ENCODE data around the gene REX1BD. TPM values are rescaled to one million over a fixed set of nuclear protein-coding genes. Genes with fewer than 3 reads are reported as not detected.

REX1BD gene
- total RNA-seq, 2 experiments from 2014 or later = 62.9 to 68.5 TPM

- CTCF ChIA-PET = interaction anchor here (0.7 to 5.0 kb wide), 5 partner anchors 7 to 37 kb away, joined by 3 to 26 read pairs (median 12); partner anchors contain the start of genes ELL, FKBP8 and REX1BD
- Mint-ChIP-seq H3K4me3 (peak overlapping the region; percentile 93), H3K4me1 (ENCODE audit: low read depth) (peaks cover 24% of the 10 kb centered on the region), H3K9me3 (no peaks in the 10 kb centered on the region), H3K27ac (peak overlapping the region; percentile 92), H3K36me3 (ENCODE audit: low read depth) (peaks cover 8% of the 10 kb centered on the region), H3K27me3 (ENCODE audit: low read depth) (no peaks in the 10 kb centered on the region)
- intact Hi-C loops (cut with micrococcal nuclease) = no loop called here
- peak; percentile 36 for DNase-seq
These were observed 30.4 kb upstream of the REX1BD start for GRCh38 chr19:18558202-18558555.

GRCh38 chr19:18558604-18559003 is 30.0 kb upstream of the REX1BD start:
- Mint-ChIP-seq H3K4me3 (peak overlapping the region; percentile 93), H3K27me3 (ENCODE audit: low read depth) (no peaks in the 10 kb centered on the region), H3K36me3 (ENCODE audit: low read depth) (peaks cover 8% of the 10 kb centered on the region), H3K9me3 (no peaks in the 10 kb centered on the region), H3K27ac (peak overlapping the region; percentile 92), H3K4me1 (ENCODE audit: low read depth) (peaks cover 24% of the 10 kb centered on the region)
- no peak for DNase-seq
- intact Hi-C loops (cut with micrococcal nuclease) = no loop called here
- CTCF ChIA-PET = interaction anchor here (2.3 to 5.0 kb wide), 3 partner anchors 15 to 38 kb away, joined by 12 to 26 read pairs (median 14); partner anchors contain the start of genes ELL, FKBP8 and REX1BD

- Mint-ChIP-seq H3K4me3 (peak overlapping the region; percentile 93), H3K27me3 (ENCODE audit: low read depth) (no peaks in the 10 kb centered on the region), H3K36me3 (ENCODE audit: low read depth) (peaks cover 15% of the 10 kb centered on the region), H3K4me1 (ENCODE audit: low read depth) (peaks cover 24% of the 10 kb centered on the region), H3K9me3 (no peaks in the 10 kb centered on the region), H3K27ac (peak overlapping the region; percentile 46)
- CTCF ChIA-PET = interaction anchor here (3.7 to 5.0 kb wide), 2 partner anchors 16 to 39 kb away, joined by 12 to 26 read pairs; partner anchors contain the start of genes ELL and FKBP8
- no peak for DNase-seq
- intact Hi-C loops (cut with micrococcal nuclease) = no loop called here
These were observed 28.9 kb upstream of the REX1BD start for GRCh38 chr19:18559685-18560084.

- H3K4me3 Mint-ChIP-seq = no peak overlapping the region
- peaks cover 24% of the 10 kb centered on the region for H3K4me1 Mint-ChIP-seq (ENCODE audit: low read depth)
- H3K27ac Mint-ChIP-seq = no peak overlapping the region
- no peaks in the 10 kb centered on the region for H3K9me3 Mint-ChIP-seq
- CTCF ChIA-PET = no interaction called here
- H3K27me3 Mint-ChIP-seq (ENCODE audit: low read depth) = no peaks in the 10 kb centered on the region
- no peak for DNase-seq
- intact Hi-C loops (cut with micrococcal nuclease) = no loop called here
- H3K36me3 Mint-ChIP-seq (ENCODE audit: low read depth) = peaks cover 20% of the 10 kb centered on the region
These were observed 26.5 kb upstream of the REX1BD start for GRCh38 chr19:18562086-18562485.

- H3K27ac Mint-ChIP-seq = no peak overlapping the region
- H3K4me3 Mint-ChIP-seq = no peak overlapping the region
- H3K4me1 Mint-ChIP-seq (ENCODE audit: low read depth) = peaks cover 3% of the 10 kb centered on the region
- H3K36me3 Mint-ChIP-seq (ENCODE audit: low read depth) = peaks cover 45% of the 10 kb centered on the region
- intact Hi-C loops (cut with micrococcal nuclease) = no loop called here
- CTCF ChIA-PET = no interaction called here
- no peak for DNase-seq
- H3K27me3 Mint-ChIP-seq (ENCODE audit: low read depth) = no peaks in the 10 kb centered on the region
- H3K9me3 Mint-ChIP-seq = no peaks in the 10 kb centered on the region
These were observed 21.6 kb upstream of the REX1BD start for GRCh38 chr19:18566953-18567352.

GRCh38 chr19:18568367-18568766 is 20.2 kb upstream of the REX1BD start:
- no peak for DNase-seq
- Mint-ChIP-seq H3K27ac (peak overlapping the region; percentile 18), H3K4me3 (no peak overlapping the region), H3K27me3 (ENCODE audit: low read depth) (no peaks in the 10 kb centered on the region), H3K36me3 (ENCODE audit: low read depth) (peaks cover 54% of the 10 kb centered on the region), H3K9me3 (no peaks in the 10 kb centered on the region), H3K4me1 (ENCODE audit: low read depth) (peaks cover 15% of the 10 kb centered on the region)
- intact Hi-C loops (cut with micrococcal nuclease) = no loop called here
- CTCF ChIA-PET = interaction anchor here (0.6 kb wide), 1 partner anchor 28 kb away, joined by 3 read pairs; no protein-coding TSS in a partner anchor

GRCh38 chr19:18571564-18572344 is 16.8 kb upstream of the REX1BD start, which contains the start of gene UBA52:
Gene UBA52 (plus strand): TSS chr19:18571857. CDS start chr19:18573301, 1,444 bp downstream.
- no peaks in the 10 kb centered on the region for H3K27me3 Mint-ChIP-seq (ENCODE audit: low read depth)
- H3K4me3 Mint-ChIP-seq = peak within 1 kb of the TSS; percentile 90
- H3K27ac Mint-ChIP-seq = peak within 1 kb of the TSS; percentile 93
- CTCF ChIA-PET = interaction anchor here (0.6 to 4.4 kb wide), 6 partner anchors 14 to 497 kb away, joined by 3 to 39 read pairs (median 3); partner anchors contain the start of genes ELL, REX1BD and SSBP4
- intact Hi-C loops (cut with micrococcal nuclease) = loop anchor here (1.0 to 5.0 kb wide), 9 partner anchors 14 to 886 kb away; partner anchors contain the start of genes COPE, DDX49, ELL and KXD1
- H3K36me3 Mint-ChIP-seq (ENCODE audit: low read depth) = peaks cover 65% of the 10 kb centered on the region
- H3K4me1 Mint-ChIP-seq (ENCODE audit: low read depth) = peaks cover 30% of the 10 kb centered on the region
- peak; percentile 99 for DNase-seq
- H3K9me3 Mint-ChIP-seq = no peaks in the 10 kb centered on the region

- Mint-ChIP-seq H3K27ac (no peak overlapping the region), H3K27me3 (ENCODE audit: low read depth) (no peaks in the 10 kb centered on the region), H3K4me3 (peak overlapping the region; percentile 19), H3K9me3 (no peaks in the 10 kb centered on the region), H3K4me1 (ENCODE audit: low read depth) (peaks cover 30% of the 10 kb centered on the region), H3K36me3 (ENCODE audit: low read depth) (peaks cover 49% of the 10 kb centered on the region)
- DNase-seq = no peak
- CTCF ChIA-PET = no interaction called here
- intact Hi-C loops (cut with micrococcal nuclease) = loop anchor here (5.0 kb wide), 3 partner anchors 97 to 883 kb away; partner anchors contain the start of gene UPF1
These were observed 13.8 kb upstream of the REX1BD start for GRCh38 chr19:18574691-18575291.

- Mint-ChIP-seq H3K27ac (no peak overlapping the region), H3K36me3 (ENCODE audit: low read depth) (peaks cover 47% of the 10 kb centered on the region), H3K4me3 (no peak overlapping the region), H3K4me1 (ENCODE audit: low read depth) (peaks cover 27% of the 10 kb centered on the region), H3K9me3 (no peaks in the 10 kb centered on the region), H3K27me3 (ENCODE audit: low read depth) (no peaks in the 10 kb centered on the region)
- CTCF ChIA-PET = interaction anchor here (0.8 to 2.4 kb wide), 3 partner anchors 12 to 57 kb away, joined by 3 to 14 read pairs (median 3); partner anchors contain the start of gene REX1BD
- no peak for DNase-seq
- intact Hi-C loops (cut with micrococcal nuclease) = no loop called here
These were observed 12.2 kb upstream of the REX1BD start for GRCh38 chr19:18576383-18576782.

GRCh38 chr19:18577365-18577914 is 11.2 kb upstream of the REX1BD start:
- Mint-ChIP-seq H3K27ac (no peak overlapping the region), H3K4me1 (ENCODE audit: low read depth) (peaks cover 24% of the 10 kb centered on the region), H3K27me3 (ENCODE audit: low read depth) (no peaks in the 10 kb centered on the region), H3K9me3 (no peaks in the 10 kb centered on the region), H3K4me3 (no peak overlapping the region), H3K36me3 (ENCODE audit: low read depth) (peaks cover 41% of the 10 kb centered on the region)
- CTCF ChIA-PET = interaction anchor here (0.7 to 2.4 kb wide), 2 partner anchors 11 to 70 kb away, joined by 3 to 14 read pairs; partner anchors contain the start of gene REX1BD
- no peak for DNase-seq
- intact Hi-C loops (cut with micrococcal nuclease) = no loop called here

- intact Hi-C loops (cut with micrococcal nuclease) = no loop called here
- CTCF ChIA-PET = no interaction called here
- Mint-ChIP-seq H3K4me3 (no peak overlapping the region), H3K9me3 (no peaks in the 10 kb centered on the region), H3K4me1 (ENCODE audit: low read depth) (peaks cover 4% of the 10 kb centered on the region), H3K27me3 (ENCODE audit: low read depth) (no peaks in the 10 kb centered on the region), H3K36me3 (ENCODE audit: low read depth) (peaks cover 15% of the 10 kb centered on the region), H3K27ac (no peak overlapping the region)
- DNase-seq = no peak
These were observed 8.3 kb upstream of the REX1BD start for GRCh38 chr19:18580311-18580710.

GRCh38 chr19:18586306-18586705 is 2.3 kb upstream of the REX1BD start:
- no peak overlapping the region for H3K4me3 Mint-ChIP-seq
- H3K27ac Mint-ChIP-seq = no peak overlapping the region
- H3K4me1 Mint-ChIP-seq (ENCODE audit: low read depth) = peaks cover 23% of the 10 kb centered on the region
- H3K27me3 Mint-ChIP-seq (ENCODE audit: low read depth) = no peaks in the 10 kb centered on the region
- intact Hi-C loops (cut with micrococcal nuclease) = loop anchor here (5.0 kb wide), 1 partner anchor 134 kb away; no protein-coding TSS in a partner anchor
- no peak for DNase-seq
- peaks cover 5% of the 10 kb centered on the region for H3K36me3 Mint-ChIP-seq (ENCODE audit: low read depth)
- CTCF ChIA-PET = interaction anchor here (0.6 to 1.5 kb wide), 3 partner anchors 15 to 125 kb away, joined by 3 read pairs; partner anchors contain the start of gene UBA52
- H3K9me3 Mint-ChIP-seq = no peaks in the 10 kb centered on the region
